Stimulated activated CD8-positive, alpha-beta memory T cell treated with anti-CD3 and anti-CD28 coated beads, Interleukin-7, amount 100 ng/mL, for 1 hour (primary cell): Measurements from ENCODE around the gene PLCXD1.
"Not testable (repeated sequence)": the region's sequence is repeated elsewhere in the genome, so short reads cannot be mapped to it uniquely, and the experiment has no call there.

Experiments
- DNase-seq, 2 donors: peaks; one replicate each; pipeline ENCODE4 v3.0.0-alpha.2; 2020; ENCODE audit warnings: low read depth in 2 of 2

The PLCXD1 gene

GRCh38 chrX:281166-281999 lies at the start of gene PLCXD1:
Gene PLCXD1 (plus strand): TSS chrX:281381. CDS start chrX:284188, 2,807 bp downstream.
- DNase-seq, result no peak

- DNase-seq, result not testable (repeated sequence)
Measured at GRCh38 chrX:231637-232277, 49.4 kb upstream of the PLCXD1 start.

- not testable (repeated sequence) for DNase-seq
Measured at GRCh38 chrX:232278-232655, 48.9 kb upstream of the PLCXD1 start.

GRCh38 chrX:236201-236600 lies 45.0 kb upstream of the PLCXD1 start:
- not testable (repeated sequence) for DNase-seq

- DNase-seq, result no peak
Measured at GRCh38 chrX:250965-251364, 30.2 kb upstream of the PLCXD1 start.

- DNase-seq, result not testable (repeated sequence)
Measured at GRCh38 chrX:251396-252243, 29.6 kb upstream of the PLCXD1 start.

- DNase-seq, result no peak
Measured at GRCh38 chrX:252244-252956, 28.8 kb upstream of the PLCXD1 start.

GRCh38 chrX:252957-253291 lies 28.3 kb upstream of the PLCXD1 start:
- no peak for DNase-seq

GRCh38 chrX:253451-254297 lies 27.5 kb upstream of the PLCXD1 start:
- no peak for DNase-seq

- DNase-seq, result no peak
Measured at GRCh38 chrX:254630-255215, 26.5 kb upstream of the PLCXD1 start.

GRCh38 chrX:255923-256331 lies 25.3 kb upstream of the PLCXD1 start:
- DNase-seq, result no peak

GRCh38 chrX:257054-257453 lies 24.1 kb upstream of the PLCXD1 start:
- not testable (repeated sequence) for DNase-seq

GRCh38 chrX:257681-258289 lies 23.4 kb upstream of the PLCXD1 start:
- no peak for DNase-seq

- DNase-seq, result no peak
Measured at GRCh38 chrX:258291-259040, 22.7 kb upstream of the PLCXD1 start.

- DNase-seq, result no peak
Measured at GRCh38 chrX:259692-260355, 21.4 kb upstream of the PLCXD1 start.

GRCh38 chrX:261167-261918 lies 19.8 kb upstream of the PLCXD1 start:
- DNase-seq, result no peak

- DNase-seq, result no peak
Measured at GRCh38 chrX:261919-262352, 19.2 kb upstream of the PLCXD1 start.

GRCh38 chrX:262381-262909 lies 18.7 kb upstream of the PLCXD1 start:
- DNase-seq, result no peak
